Measurements from ENCODE around the gene RNF151. TPM values are rescaled to one million over a fixed set of nuclear protein-coding genes. Genes with fewer than 3 reads are reported as not detected.

RNF151 gene
- total and polyA plus RNA-seq, 10 of the 15 experiments (the other 5 are each of a cell fraction or from before 2014, with no cell fraction given) = 0.17 to 0.56 TPM; not detected in 8

- Histone ChIP-seq H3K27me3 (replicated peaks in 1 of 2; ENCODE audit: control insufficient read depth in 2 of 2, insufficient read depth in 2 of 2, low read length in 1 of 2) (peaks cover 6 to 7% of the 10 kb centered on the region in 2 experiments; a peak in 3 of 4 replicates), H4K20me1 (ENCODE audit: control insufficient read depth, insufficient read depth) (no peaks in the 10 kb centered on the region), H3K9ac (ENCODE audit: control insufficient read depth, insufficient read depth, low read length) (no peak overlapping the region), H3K9me3 (replicated peaks; ENCODE audit: control insufficient read depth, insufficient read depth, low read length) (no peaks in the 10 kb centered on the region), H2AFZ (ENCODE audit: control insufficient read depth, low read depth, low read length) (no peak overlapping the region), H3K4me2 (ENCODE audit: control insufficient read depth, insufficient read depth) (no peak overlapping the region), H3K4me1 (ENCODE audit: control insufficient read depth, insufficient read depth, low read length) (no peaks in the 10 kb centered on the region), H3K4me3 (no peak overlapping the region), H3K36me3 (ENCODE audit: control insufficient read depth in 2 of 2, insufficient read depth in 2 of 2, low read length in 1 of 2) (no peaks in the 10 kb centered on the region; a peak in 1 of 4 replicates), H3K79me2 (ENCODE audit: control insufficient read depth, insufficient read depth, low read length) (no peaks in the 10 kb centered on the region), H3K27ac (ENCODE audit: control insufficient read depth, insufficient read depth) (no peak overlapping the region)
- RAD21 ChIA-PET (ENCODE audit: unreplicated experiment) = no interaction called here
- POLR2A ChIA-PET = no interaction called here
- CTCF ChIA-PET = no interaction called here
- intact Hi-C loops (cut with micrococcal nuclease; ENCODE audit: unreplicated experiment) (no loop called here), in situ Hi-C loops (cut with MboI) (no loop called here)
- BruUV-seq (replicated peaks) = no TSS peak
- SMC1A ChIA-PET (ENCODE audit: uncharacterized antibody, unreplicated experiment) = no interaction called here
- TF ChIP-seq NR2C2 (IDR thresholded peaks at IDR 0.05; ENCODE audit: borderline replicate concordance, control insufficient read depth, insufficient read length, low read depth) = no peak
- no peak for TF ChIP-seq POLR2AphosphoS2 (IDR thresholded peaks at IDR 0.05; ENCODE audit: low read depth, low read length)
- TF ChIP-seq FOS (IDR thresholded peaks at IDR 0.05; ENCODE audit: borderline replicate concordance, extremely low read depth, insufficient read length) = no peak
- no peak for TF ChIP-seq WRNIP1 (IDR thresholded peaks at IDR 0.05; ENCODE audit: borderline replicate concordance, low read depth, low read length)
- TF ChIP-seq BCLAF1 (IDR thresholded peaks at IDR 0.05) = no peak
- no peak for TF ChIP-seq MYC (IDR thresholded peaks at IDR 0.05; ENCODE audit: insufficient read depth, insufficient read length, insufficient replicate concordance, low read length, severe bottlenecking)
- no peak for TF ChIP-seq CREM (IDR thresholded peaks at IDR 0.05; ENCODE audit: low read depth)
- TF ChIP-seq IRF5 (IDR thresholded peaks at IDR 0.05; ENCODE audit: borderline replicate concordance) = no peak
- TF ChIP-seq ZBTB11 (CRISPR knock-in tag; IDR thresholded peaks at IDR 0.05) = no peak
- TF ChIP-seq HDGF (IDR thresholded peaks at IDR 0.05) = no peak
- no peak for TF ChIP-seq CHD1 (IDR thresholded peaks at IDR 0.05; ENCODE audit: low read depth, low read length)
- no peak for TF ChIP-seq PKNOX1 (IDR thresholded peaks at IDR 0.05)
- no peak for TF ChIP-seq IKZF2 (IDR thresholded peaks at IDR 0.05)
- no peak for TF ChIP-seq RELA (IDR thresholded peaks at IDR 0.05; ENCODE audit: borderline replicate concordance, partially characterized antibody)
- WGBS (ENCODE audit: insufficient coverage, insufficient replicate concordance, low lambda C conversion rate, missing lambda C conversion rate) = 10% methylated on average over 22 of the region's 22 CpGs
- FAIRE-seq (no peak), ATAC-seq (no peak), DNase-seq (ENCODE audit: low read depth, low spot score) (no peak)
Measured at GRCh38 chr16:1917056-1917664, 49.5 kb upstream of the RNF151 start.

All from GM12878 (cell line).